G401.6 (cell line): ENCODE data around the gene PNPLA7.
"Not testable (repeated sequence)": the region's sequence is repeated elsewhere in the genome, so short reads cannot be mapped to it uniquely, and the experiment has no call there.

ENCODE experiments used
- FAIRE-seq: peaks from 2 replicates; lab custom pipeline; 2012; peaks lifted over from hg19 to GRCh38; lab: Jason Lieb, UNC

Gene PNPLA7

GRCh38 chr9:137538058-137538457, 12.1 kb downstream of the PNPLA7 start:
- FAIRE-seq: no peak

GRCh38 chr9:137536594-137537131, 13.5 kb downstream of the PNPLA7 start:
- FAIRE-seq: not testable (repeated sequence)

- FAIRE-seq: no peak
These were observed 15.1 kb downstream of the PNPLA7 start for GRCh38 chr9:137535120-137535428.

- FAIRE-seq: peak; percentile 82
These were observed 15.7 kb downstream of the PNPLA7 start for GRCh38 chr9:137534256-137535119.

GRCh38 chr9:137532891-137533468, 17.2 kb downstream of the PNPLA7 start:
- not testable (repeated sequence) for FAIRE-seq

- no peak for FAIRE-seq
These were observed 19.0 kb downstream of the PNPLA7 start for GRCh38 chr9:137531099-137531765.

DNA sequence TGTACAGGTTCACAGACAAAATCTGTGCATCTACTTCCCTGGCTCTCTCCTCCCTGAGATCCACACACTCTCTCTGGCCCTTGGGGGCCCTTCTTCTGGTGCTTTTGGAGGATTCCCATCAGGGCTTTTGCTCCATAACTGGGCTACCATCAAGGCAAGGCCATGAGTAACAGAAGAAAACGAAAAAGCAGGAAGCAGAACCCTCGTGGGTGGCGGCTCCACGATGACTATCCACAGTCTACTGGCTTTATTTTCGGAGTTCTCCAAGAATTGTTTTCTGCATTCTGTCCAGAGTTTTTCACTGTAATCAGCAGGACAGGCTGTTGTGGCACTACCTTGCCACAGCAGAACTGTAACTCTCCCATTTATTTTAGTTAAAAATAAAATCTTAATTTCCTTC, 19.9 kb downstream of the PNPLA7 start:
- no peak for FAIRE-seq

- no peak for FAIRE-seq
These were observed 25.3 kb downstream of the PNPLA7 start for GRCh38 chr9:137524981-137525317.

DNA sequence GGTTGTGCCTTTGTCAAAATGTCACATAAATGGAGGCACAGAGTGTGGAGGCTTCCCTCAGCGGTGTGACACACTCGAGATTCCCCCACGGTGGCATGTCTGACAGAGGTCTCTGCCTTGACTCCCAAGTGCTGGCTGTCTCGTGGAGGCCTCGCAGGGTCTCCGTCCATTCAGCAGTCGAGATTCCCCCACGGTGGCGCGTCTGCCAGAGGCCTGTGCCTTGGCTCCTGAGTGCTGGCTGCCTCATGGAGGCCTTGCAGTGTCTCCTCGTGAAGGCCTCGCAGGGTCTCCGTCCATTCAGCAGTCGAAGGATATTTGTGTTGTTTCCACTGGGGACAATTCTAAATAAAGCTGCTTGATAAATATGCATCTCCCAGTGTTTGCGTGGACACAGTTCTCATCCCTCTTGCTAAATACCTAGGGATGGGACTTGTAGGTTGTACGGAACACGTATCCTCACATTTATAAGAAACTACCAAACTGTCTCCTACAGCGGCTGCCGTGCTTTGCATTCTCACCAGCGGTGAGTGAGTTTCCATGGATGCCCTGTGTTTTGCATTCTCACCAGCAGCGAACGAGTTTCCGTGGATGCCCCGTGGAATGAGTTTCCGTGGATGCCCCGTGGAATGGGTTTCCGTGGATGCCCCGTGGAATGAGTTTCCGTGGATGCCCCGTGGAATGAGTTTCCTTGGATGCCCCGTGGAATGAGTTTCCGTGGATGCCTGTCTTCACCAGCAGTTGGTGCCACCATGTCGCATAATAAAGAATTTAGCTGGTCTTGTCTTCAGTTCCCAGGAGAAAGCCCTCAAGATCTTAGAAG, 25.8 kb downstream of the PNPLA7 start:
- no peak for FAIRE-seq

GRCh38 chr9:137522746-137523455, 27.3 kb downstream of the PNPLA7 start:
- FAIRE-seq: no peak

DNA sequence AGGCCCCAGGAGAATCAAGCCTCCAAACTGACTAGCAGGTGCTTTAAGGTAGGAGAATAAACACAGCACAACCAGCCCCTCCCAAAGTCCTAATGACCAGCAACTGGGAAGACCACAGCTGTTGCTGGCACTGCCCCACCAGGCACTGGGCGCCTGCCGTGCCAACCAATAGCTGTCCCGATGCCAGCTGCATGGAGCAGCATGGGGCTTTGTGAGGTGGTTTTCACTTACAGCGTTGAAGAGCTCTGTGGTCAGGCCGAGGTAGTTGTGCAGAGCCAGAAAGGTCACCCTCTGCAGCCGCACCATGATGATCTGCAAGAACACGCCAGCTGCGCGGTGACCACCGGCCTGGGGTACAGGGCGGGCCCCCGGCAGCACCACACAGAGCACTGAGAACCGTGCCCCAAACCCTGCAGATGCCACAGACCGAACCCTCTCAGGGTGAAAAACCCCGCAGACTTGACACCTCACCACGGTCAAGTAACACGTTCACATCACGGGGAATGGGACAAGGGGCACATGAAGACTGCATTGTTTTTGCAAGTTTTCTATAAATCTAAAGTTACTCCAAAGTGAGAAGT, 28.7 kb downstream of the PNPLA7 start:
- no peak for FAIRE-seq

GRCh38 chr9:137520614-137521404, 29.4 kb downstream of the PNPLA7 start:
- no peak for FAIRE-seq

DNA sequence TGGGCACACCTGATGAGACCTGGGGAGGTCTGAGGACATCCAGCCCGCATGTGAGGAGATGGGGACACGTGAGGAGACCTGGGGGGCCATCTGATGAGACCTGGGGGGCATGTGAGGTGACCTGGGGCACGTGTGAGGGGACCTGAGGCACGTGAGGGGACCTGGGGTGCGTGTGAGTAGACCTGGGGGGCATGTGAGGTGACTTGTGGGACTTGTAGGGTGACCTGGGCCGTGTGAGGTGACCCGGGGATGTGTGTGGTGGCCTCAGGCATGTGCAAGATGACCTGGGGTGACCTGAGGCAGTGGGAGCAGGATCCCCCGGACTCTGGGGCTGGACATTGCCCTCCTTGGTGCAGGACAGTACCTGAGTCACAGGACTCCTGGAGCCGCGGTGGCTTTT, 30.6 kb downstream of the PNPLA7 start:
- FAIRE-seq: no peak

DNA sequence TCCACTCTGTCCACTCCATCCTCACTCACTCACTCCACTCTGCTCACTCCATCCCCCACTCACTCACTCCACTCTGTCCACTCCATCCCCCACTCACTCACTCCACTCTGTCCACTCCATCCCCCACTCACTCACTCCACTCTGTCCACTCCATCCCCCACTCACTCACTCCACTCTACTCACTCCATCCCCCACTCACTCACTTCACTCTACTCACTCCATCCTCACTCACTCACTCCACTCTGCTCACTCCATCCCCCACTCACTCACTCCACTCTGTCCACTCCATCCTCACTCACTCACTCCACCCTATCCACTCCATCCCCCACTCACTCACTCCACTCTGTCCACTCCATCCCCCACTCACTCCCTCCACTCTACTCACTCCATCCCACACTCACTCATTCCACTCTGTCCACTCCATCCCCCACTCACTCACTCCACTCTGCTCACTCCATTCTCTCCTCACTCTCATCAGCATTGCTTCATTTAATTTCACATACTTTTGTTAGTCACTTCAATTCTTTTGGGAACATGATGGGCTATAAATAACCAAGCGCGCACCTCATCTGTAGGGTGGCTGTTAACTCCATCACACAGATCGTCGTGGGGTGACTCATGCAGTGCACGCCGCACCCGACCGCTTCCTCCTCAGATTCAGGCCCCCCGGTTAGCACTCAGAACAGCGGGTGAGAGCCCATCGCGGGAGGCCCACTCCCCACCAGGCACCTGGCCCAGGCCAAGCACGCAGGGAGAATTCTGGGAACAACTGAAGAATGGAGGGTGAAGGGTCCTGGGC, 31.3 kb downstream of the PNPLA7 start:
- FAIRE-seq: not testable (repeated sequence)

- FAIRE-seq: no peak
These were observed 33.9 kb downstream of the PNPLA7 start for GRCh38 chr9:137516144-137516917.

- FAIRE-seq: no peak
These were observed 34.9 kb downstream of the PNPLA7 start for GRCh38 chr9:137515338-137515724.

GRCh38 chr9:137514691-137515337, 35.4 kb downstream of the PNPLA7 start:
- FAIRE-seq: no peak

- not testable (repeated sequence) for FAIRE-seq
These were observed 36.2 kb downstream of the PNPLA7 start for GRCh38 chr9:137513801-137514570.
